Endothelial cell of umbilical vein (primary cell): Measurements from ENCODE around the gene SYTL3. TPM values are rescaled to one million over a fixed set of nuclear protein-coding genes. Genes with fewer than 3 reads are reported as not detected.

Source experiments
- BruUV-seq: library from RNA; stranded (reverse); fragments of 400-500 nt; replicated peaks from 2 replicates; lab custom pipeline; 2021; lab: Mats Ljungman, UMichigan
- CTCF ChIA-PET: fragments of 300-600, 350-600 bp; sonication (Branson Sonifier 250); formaldehyde crosslinking; loops from one replicate; lab custom pipeline; 2021; ENCODE audit warnings: antibody characterized with exemption, inconsistent platforms; lab: Charles Lee
- POLR2A ChIA-PET: fragments of 300-600, 350-600 bp; sonication (Branson Sonifier 250); formaldehyde crosslinking; loops from one replicate; lab custom pipeline; 2021; ENCODE audit warnings: antibody characterized with exemption, inconsistent platforms; lab: Charles Lee
- DNase-seq: peaks from one replicate; pipeline ENCODE4 v3.0.0-alpha.2; 2011; ENCODE audit warnings: low read depth, low spot score
- FAIRE-seq: peaks from 2 replicates; lab custom pipeline; 2011; peaks lifted over from hg19 to GRCh38; lab: Jason Lieb, UNC
- H2AFZ ChIP-seq: 2 replicates; pipeline ENCODE4 v1.6.0; 2012; ENCODE audit warnings: low read depth, low read length, control low read depth, inconsistent platforms
- H3K27ac ChIP-seq: 2 replicates; pipeline ENCODE4 v1.5.1; 2011; ENCODE audit warnings: low read depth, mild to moderate bottlenecking, control low read depth, low read length, moderate library complexity; ENCODE audit not compliant: insufficient read depth
- H3K27me3 ChIP-seq, 2 experiments: 2 replicates each; pipeline versions ENCODE4 v1.6.0 to v1.6.1; 2011; ENCODE audit warnings: low read length in 2 of 2, mixed read lengths in 1 of 2; ENCODE audit not compliant: control insufficient read depth in 2 of 2, insufficient read depth in 2 of 2
- H3K36me3 ChIP-seq, 2 experiments: 2 replicates in 1 of 2; 3 replicates in 1 of 2; pipeline ENCODE4 v1.5.1; 2011; ENCODE audit warnings: low read length in 2 of 2, mild to moderate bottlenecking in 1 of 2, moderate library complexity in 1 of 2; ENCODE audit not compliant: control insufficient read depth in 2 of 2, insufficient read depth in 2 of 2; ENCODE audit errors: extremely low read depth in 1 of 2
- H3K4me1 ChIP-seq: 3 replicates; pipeline ENCODE4 v1.5.1; 2011; ENCODE audit warnings: mild to moderate bottlenecking, low read length; ENCODE audit not compliant: control insufficient read depth, insufficient read depth; ENCODE audit errors: extremely low read depth
- H3K4me2 ChIP-seq: 2 replicates; pipeline ENCODE4 v1.6.1; 2011; ENCODE audit warnings: low read length, control low read depth, mixed read lengths; ENCODE audit not compliant: insufficient read depth
- H3K4me3 ChIP-seq, 3 experiments: fragments of 200-600 bp in 1 of 3; sonication (generic), shearing (Covaris generic) in 1 of 3; replicated peaks in 1 of 3; 2 replicates each; pipeline ENCODE4 v1.5.1; 2011 to 2016; ENCODE audit warnings: control low read depth in 3 of 3, low read length in 3 of 3, mild to moderate bottlenecking in 2 of 3, inconsistent platforms in 1 of 3, low read depth in 1 of 3, moderate library complexity in 1 of 3; ENCODE audit not compliant: insufficient read depth in 1 of 3
- H3K79me2 ChIP-seq: 2 replicates; pipeline ENCODE4 v1.6.0; 2012; ENCODE audit warnings: low read length, inconsistent platforms; ENCODE audit not compliant: control insufficient read depth, insufficient read depth
- H3K9ac ChIP-seq: replicated peaks from 2 replicates; pipeline ENCODE3; 2011; ENCODE audit warnings: low read length, control low read depth; ENCODE audit not compliant: insufficient read depth; ENCODE audit errors: extremely low read depth
- H3K9me1 ChIP-seq: replicated peaks from 3 replicates; pipeline ENCODE4 v1.6.0; 2011; ENCODE audit warnings: mild to moderate bottlenecking, low read length; ENCODE audit not compliant: control insufficient read depth, insufficient read depth; ENCODE audit errors: extremely low read depth
- H3K9me3 ChIP-seq: replicated peaks from 2 replicates; pipeline ENCODE4 v1.5.1; 2012; ENCODE audit warnings: low read length, inconsistent platforms; ENCODE audit not compliant: control insufficient read depth, insufficient read depth
- H4K20me1 ChIP-seq: replicated peaks from 2 replicates; pipeline ENCODE3; 2011; ENCODE audit warnings: mild to moderate bottlenecking, low read length; ENCODE audit not compliant: control insufficient read depth, insufficient read depth; ENCODE audit errors: extremely low read depth
- CTCF ChIP-seq, 2 donors: IDR thresholded peaks; 1 replicate in 1 of 2; 2 replicates in 1 of 2; pipeline ENCODE4 v1.5.1; 2011; ENCODE audit warnings: low read length in 2 of 2, mild to moderate bottlenecking in 2 of 2, moderate library complexity in 2 of 2, control low read depth in 1 of 2, inconsistent platforms in 1 of 2, low read depth in 1 of 2; ENCODE audit not compliant: insufficient read depth in 1 of 2; ENCODE audit errors: extremely low read depth in 1 of 2
- EZH2 ChIP-seq: IDR thresholded peaks from 2 replicates; pipeline ENCODE4 v1.6.1; 2012; ENCODE audit warnings: borderline replicate concordance, low read depth, mild to moderate bottlenecking, moderate library complexity, low read length, inconsistent platforms; ENCODE audit not compliant: severe bottlenecking
- FOS ChIP-seq: IDR thresholded peaks from 2 replicates; pipeline ENCODE4 v1.6.1; 2011; ENCODE audit warnings: mild to moderate bottlenecking, low read length, moderate library complexity, borderline replicate concordance; ENCODE audit not compliant: insufficient read depth
- GATA2 ChIP-seq: IDR thresholded peaks from 2 replicates; pipeline ENCODE4 v1.7.0; 2011; ENCODE audit warnings: low read depth, mild to moderate bottlenecking, moderate library complexity, mixed read lengths, low read length; ENCODE audit not compliant: insufficient read length, insufficient read depth
- JUN ChIP-seq: IDR thresholded peaks from 2 replicates; pipeline ENCODE4 v1.6.1; 2011; ENCODE audit warnings: borderline replicate concordance, low read depth; ENCODE audit not compliant: insufficient read length, insufficient read depth
- MAX ChIP-seq: IDR thresholded peaks from 2 replicates; pipeline ENCODE4 v1.6.1; 2011; ENCODE audit not compliant: insufficient read depth, insufficient read length
- MYC ChIP-seq: IDR thresholded peaks from one replicate; pipeline ENCODE4 v1.6.1; 2011; ENCODE audit warnings: mild to moderate bottlenecking, low read depth, low read length
- POLR2A ChIP-seq: IDR thresholded peaks from 2 replicates; pipeline ENCODE4 v1.6.1; 2012; ENCODE audit warnings: low read depth, mild to moderate bottlenecking, control low read depth, low read length
- POLR2AphosphoS5 ChIP-seq: IDR thresholded peaks from 2 replicates; pipeline ENCODE4 v1.6.1; 2012; ENCODE audit warnings: low read depth, mild to moderate bottlenecking, control low read depth, low read length, moderate library complexity; ENCODE audit not compliant: insufficient read depth
- dilution Hi-C: fragments of 300-500 bp; cut with MboI; formaldehyde crosslinking; loops from one replicate; pipeline ENCODE4 v1.15.0; 2019; ENCODE audit warnings: low sequenced_read_pairs; ENCODE audit not compliant: extremely low pct_ligation_motif_present
- intact Hi-C: fragments of 100-400 bp; cut with micrococcal nuclease; formaldehyde crosslinking; loops from one replicate; pipeline ENCODE4 v1.10.0; 2022
- polyA plus RNA-seq, 4 experiments: library from polyadenylated mRNA; depleted of rRNA in 3 of 4; stranded (reverse) in 3 of 4; unstranded in 1 of 4; fragments of >200 nt; gene quantifications; 2 replicates each; pipeline versions ENCODE4 v1.2.1 to v1.2.3, GENCODE V29; 2011 to 2012; ENCODE audit warnings: missing spikeins in 1 of 4
- total RNA-seq: library from RNA; stranded (reverse); gene quantifications from 2 replicates; pipeline ENCODE4 v1.2.3, GENCODE V29; 2021

Gene SYTL3
- total and polyA plus RNA-seq, 2 donors (not counting 3 experiments of a cell fraction or from before 2014, with no cell fraction given): 0.59 to 0.77 TPM

- FAIRE-seq: no peak
- Histone ChIP-seq H3K9me1 (no peaks in the 10 kb centered on the region), H3K4me2 (no peak overlapping the region), H3K4me3 (no peak overlapping the region), H4K20me1 (no peaks in the 10 kb centered on the region), H3K9me3 (no peaks in the 10 kb centered on the region), H3K27me3 (peaks cover 13 to 26% of the 10 kb centered on the region in 2 experiments), H3K9ac (no peak overlapping the region), H3K79me2 (no peaks in the 10 kb centered on the region), H3K36me3 (no peaks in the 10 kb centered on the region), H3K27ac (no peak overlapping the region), H3K4me1 (no peaks in the 10 kb centered on the region), H2AFZ (no peak overlapping the region)
- dilution Hi-C loops (no loop called here), intact Hi-C loops (no loop called here)
- no peak for TF ChIP-seq POLR2A
- TF ChIP-seq MAX: no peak
- TF ChIP-seq POLR2AphosphoS5: no peak
- no peak for TF ChIP-seq JUN
- no peak for TF ChIP-seq FOS
- no peak for TF ChIP-seq MYC
- no peak for TF ChIP-seq EZH2
- TF ChIP-seq CTCF (IDR thresholded peaks at IDR 0.05; ENCODE audit: extremely low read depth in 1 of 2, insufficient read depth in 1 of 2, low read depth in 1 of 2, low read length in 2 of 2): no peak
- no peak for TF ChIP-seq GATA2
- ChIA-PET CTCF (interaction anchor here (0.9 to 6.6 kb wide), 5 partner anchors 8 to 450 kb away, joined by 3 to 77 read pairs (median 5); partner anchors contain the start of gene DYNLT1), POLR2A (no interaction called here)
- no TSS peak for BruUV-seq
- no peak for DNase-seq
Observed at GRCh38 chr6:158663625-158664165, 13.8 kb downstream of the SYTL3 start.
